ENCODE measurements around the gene IGFBP3.
A peak's percentile ranks its signal among the peaks of the same experiment; 100 is the strongest.
"Not testable (repeated sequence)": the region's sequence is repeated elsewhere in the genome, so short reads cannot be mapped to it uniquely, and the experiment has no call there.

IGFBP3 gene, protein sequence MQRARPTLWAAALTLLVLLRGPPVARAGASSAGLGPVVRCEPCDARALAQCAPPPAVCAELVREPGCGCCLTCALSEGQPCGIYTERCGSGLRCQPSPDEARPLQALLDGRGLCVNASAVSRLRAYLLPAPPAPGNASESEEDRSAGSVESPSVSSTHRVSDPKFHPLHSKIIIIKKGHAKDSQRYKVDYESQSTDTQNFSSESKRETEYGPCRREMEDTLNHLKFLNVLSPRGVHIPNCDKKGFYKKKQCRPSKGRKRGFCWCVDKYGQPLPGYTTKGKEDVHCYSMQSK

DNA sequence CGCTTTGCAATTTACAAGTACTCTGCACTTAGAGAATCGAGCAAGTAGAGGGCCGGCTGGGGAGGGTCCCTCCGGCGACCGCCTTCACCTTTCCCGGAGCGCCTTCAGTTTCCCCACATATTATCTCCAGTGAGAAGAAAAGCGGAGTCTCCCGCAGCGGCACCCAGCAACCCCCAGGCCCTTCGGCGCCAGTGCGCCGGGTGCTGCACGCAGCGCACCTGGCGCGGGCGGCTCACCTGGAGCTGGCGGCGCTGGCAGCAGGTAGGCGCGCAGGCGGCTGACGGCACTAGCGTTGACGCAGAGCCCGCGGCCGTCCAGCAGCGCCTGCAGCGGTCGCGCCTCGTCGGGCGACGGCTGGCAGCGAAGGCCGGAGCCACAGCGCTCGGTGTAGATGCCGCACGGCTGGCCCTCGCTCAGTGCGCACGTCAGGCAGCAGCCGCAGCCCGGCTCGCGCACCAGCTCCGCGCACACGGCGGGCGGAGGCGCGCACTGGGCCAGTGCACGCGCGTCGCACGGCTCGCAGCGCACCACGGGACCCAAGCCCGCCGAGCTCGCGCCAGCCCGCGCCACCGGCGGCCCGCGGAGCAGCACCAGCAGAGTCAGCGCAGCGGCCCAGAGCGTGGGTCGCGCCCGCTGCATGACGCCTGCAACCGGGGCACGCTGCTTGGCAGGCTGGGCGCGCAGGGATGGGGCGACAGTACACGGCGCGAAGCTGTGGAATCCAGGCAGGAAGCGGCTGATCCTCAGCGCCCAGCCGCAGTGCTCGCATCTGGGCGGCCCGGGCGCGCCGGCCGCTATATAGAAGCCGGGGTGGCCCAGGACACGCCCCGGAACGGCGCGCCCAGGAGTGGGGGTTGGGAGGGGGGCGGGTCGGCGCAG is at the start of gene IGFBP3:
IGFBP3 (minus strand) TSS at position 771 of the 879 bp plus-strand sequence; CDS start at position 639, 132 bp downstream.
- DNase-seq: peak in 1 of 3 donors; percentile 15

DNA sequence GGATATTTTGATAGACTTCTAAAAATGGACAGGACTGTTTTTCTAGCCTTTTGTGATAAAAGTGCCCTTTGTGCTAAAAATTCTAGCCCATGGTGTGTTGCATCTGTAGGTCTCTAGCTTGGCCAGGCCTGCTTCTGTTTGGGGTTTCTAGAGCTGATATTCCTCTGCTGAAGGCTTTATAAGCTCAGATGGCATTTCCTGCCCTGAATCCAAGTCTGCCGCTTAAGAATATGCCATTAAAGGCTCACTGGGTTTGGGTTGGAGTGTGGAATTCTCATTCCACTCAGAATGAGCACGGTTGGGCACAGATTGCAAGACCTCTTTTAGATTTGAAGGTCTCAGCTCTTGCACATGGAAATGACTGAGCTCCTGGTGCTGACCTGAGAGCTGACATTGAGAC is 49.4 kb upstream of the IGFBP3 start:
- DNase-seq: no peak

DNA sequence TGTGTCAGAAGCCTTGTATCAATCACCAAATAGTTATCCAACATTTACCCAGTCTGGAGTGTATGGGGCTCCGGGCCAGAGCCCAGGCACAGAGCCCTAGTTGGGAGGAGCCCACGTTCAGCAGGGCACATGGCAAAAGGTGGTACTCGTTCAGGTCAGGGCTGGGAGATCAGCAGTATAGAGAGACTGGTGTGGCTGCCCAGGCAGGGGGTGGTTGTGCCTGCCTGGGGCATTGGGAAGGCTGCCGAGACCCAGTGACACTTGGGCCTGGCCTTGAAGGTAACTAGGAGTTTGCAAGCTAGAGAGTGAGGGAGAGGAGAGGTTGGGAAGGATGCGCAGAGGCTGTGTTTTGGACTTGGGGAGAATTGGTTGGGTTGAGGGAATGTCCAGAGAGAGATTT is 48.9 kb upstream of the IGFBP3 start:
- no peak for DNase-seq

DNA sequence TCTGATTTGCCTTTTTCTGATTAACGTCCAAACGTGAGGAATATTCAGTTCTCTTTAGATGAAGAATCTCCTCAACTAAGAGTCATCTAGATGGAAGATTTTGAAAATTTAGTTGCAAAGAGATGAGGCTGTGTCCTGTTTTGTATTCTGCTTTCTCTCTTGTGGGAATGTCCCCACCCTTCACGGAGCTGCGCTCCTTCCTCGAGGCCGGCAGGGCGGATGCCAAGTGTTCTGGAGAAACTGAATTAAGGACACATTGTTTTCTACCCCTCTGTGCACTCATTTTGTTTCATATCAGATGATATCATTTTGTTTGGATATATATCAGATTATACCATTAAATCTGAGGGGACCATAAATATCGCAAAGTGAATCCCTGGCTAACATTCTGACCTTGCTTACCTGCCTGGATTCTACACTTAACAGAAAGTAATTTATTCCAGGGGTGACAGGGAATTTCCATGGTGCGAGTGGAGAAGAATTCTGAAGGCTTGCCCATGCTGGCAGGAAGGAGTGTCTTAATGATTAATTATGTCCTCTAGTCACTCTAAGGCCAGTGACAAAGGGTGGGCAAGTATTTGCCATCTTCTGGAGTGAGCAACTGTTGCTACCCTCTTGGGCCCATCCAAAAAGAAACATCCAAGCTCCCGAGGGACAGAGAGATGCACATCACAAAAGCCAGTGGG is 47.9 kb upstream of the IGFBP3 start:
- DNase-seq: no peak

DNA sequence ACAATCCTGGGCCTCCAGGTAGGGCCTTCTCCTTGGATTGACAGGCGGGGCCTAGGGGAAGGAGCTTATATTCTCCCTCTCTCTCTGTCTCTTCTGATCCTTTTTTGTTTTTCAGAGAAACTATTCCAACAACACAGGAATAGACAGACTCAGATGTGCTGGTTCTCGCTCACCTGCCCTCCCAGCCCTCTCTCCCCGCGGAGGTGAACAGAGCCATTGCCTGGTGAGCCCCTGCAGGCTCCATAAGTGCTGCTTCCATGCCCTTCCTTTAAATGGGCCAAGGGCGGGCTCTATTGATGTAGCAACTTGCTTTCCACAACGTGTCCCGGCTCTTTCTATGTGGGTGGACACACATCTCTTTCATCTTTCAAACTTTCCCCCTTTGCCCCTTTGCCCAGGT is 47.2 kb upstream of the IGFBP3 start:
- no peak for DNase-seq

DNA sequence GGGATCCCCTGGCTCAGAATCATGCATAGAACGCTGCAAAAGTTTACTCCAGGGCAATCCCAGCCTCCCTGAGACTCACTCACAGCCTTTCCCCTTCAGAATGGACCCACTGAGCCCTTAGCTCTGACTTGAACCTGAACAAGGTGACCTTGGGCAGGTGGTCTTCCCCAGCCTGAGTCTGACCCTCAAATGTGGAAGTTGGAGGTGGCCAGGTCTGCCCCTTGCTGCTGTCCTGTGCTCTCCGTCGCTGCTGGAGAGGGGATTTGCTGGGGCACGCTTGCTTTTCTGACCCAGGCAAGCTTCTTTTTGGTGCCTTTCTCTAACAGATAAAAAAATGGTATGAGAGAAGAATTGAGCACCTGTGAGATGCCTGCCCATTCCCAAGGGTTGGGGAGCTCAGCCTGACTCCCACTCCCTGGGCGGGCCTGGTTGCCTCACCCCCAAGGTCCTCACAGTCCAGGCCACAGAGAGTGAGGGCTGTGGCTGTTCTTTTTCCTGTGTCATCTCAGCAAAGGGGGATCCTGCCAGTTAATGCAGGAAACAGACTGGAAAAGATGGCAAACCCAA is 46.6 kb upstream of the IGFBP3 start:
- no peak for DNase-seq

DNA sequence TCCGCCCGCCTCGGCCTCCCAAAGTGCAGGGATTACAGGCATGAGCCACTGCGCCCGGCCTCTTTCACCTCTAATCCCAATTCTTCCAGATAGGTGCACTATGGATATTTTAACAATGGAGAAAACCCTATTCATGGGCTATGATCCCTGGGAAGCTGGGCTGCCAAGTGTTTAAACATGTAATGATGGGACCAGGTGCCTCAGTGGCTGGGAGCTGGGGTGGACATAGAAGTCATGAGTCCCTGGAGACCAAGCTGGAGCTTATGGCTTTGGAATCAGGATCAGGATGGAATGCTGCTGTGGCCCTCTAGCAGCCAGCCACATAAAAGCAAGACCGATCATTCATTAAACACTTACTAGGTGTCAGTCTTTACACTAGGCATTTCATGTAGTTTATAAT is 41.8 kb upstream of the IGFBP3 start:
- DNase-seq: no peak

DNA sequence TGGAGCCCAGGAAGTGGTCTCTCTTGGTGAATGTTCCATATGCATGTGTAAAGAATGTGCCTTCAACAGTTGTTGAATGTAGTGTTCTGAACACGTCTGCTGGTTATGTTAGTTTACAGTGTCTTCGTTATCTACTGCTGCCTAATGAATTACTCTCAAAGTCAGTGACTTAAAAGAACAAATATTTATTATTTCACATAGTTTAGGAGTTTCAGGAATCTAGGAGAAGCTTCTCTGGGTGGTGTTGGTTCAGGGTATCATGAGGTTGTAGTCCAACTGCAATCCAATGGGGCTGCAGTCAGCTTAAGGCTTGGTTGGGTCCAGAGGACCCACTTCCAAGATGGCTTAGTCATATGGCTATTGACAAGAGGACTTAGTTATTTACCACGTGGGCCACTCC is 36.6 kb upstream of the IGFBP3 start:
- DNase-seq: no peak

DNA sequence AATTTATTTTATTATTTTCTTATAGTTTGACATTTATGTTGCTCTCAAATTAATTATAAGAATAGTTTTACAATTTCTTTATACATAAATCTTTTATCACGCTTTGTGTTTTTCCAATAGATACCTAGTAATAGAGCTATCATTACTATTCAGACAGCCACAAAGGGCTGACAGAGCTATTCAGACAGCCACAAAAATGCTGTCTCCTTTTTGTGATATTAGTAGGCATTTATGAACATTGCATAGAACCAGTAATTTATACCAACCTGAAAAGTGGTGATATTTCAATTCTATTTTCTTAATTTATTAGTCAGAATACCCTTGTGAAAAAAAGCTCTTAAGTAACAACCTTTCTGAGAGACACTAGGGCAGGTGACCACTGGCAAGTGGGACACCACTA is 34.2 kb upstream of the IGFBP3 start:
- DNase-seq: no peak

DNA sequence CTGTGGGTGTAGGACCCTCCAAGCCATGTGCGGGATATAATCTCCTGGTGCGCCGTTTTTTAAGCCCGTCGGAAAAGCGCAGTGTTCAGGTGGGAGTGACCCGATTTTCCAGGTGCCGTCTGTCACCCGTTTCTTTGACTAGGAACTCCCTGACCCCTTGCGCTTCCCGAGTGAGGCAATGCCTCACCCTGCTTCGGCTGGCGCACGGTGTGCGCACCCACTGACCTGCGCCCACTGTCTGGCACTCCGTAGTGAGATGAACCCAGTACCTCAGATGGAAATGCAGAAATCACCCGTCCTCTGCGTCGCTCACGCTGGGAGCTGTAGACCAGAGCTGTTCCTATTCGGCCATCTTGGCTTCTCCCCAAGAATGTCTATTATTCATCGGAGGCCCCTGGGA is 32.0 kb upstream of the IGFBP3 start:
- not testable (repeated sequence) for DNase-seq

DNA sequence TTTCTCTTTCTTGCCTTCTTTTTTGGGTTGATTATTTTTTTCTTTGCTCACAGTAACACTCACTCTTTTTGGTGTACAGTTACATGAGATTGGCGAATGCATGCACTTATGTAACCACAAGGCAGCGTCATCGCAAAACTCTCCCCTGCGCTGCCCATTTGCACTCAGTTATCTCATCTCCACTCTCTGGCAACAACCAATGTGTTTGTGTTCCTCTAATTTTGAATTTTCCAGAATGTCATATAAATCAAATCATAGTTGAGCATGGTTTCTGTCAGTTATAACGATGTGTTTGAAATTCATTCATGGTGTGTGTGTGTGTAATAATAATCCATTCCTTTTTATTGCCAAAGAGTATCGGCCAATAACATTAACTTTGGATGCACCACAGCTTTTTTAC is 23.0 kb upstream of the IGFBP3 start:
- no peak for DNase-seq

DNA sequence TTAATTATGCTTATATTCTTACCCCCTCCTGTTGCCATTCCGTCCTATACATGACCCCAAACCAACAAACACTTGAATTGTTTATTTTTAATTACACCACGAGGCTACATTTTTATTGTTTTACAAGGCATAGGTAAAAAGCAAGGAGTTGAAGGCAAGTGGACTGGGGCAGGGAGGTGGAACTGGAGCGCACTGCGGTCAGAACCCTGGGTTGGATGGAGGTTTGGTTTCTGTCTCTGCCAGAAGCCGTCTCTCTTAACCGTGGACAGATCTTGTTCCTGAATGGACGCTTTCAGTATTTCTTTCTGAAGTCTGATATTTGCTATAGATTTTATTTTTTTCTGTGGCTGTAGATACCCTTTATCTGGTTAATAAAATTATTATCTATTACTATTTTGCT is 19.9 kb upstream of the IGFBP3 start:
- no peak for DNase-seq

DNA sequence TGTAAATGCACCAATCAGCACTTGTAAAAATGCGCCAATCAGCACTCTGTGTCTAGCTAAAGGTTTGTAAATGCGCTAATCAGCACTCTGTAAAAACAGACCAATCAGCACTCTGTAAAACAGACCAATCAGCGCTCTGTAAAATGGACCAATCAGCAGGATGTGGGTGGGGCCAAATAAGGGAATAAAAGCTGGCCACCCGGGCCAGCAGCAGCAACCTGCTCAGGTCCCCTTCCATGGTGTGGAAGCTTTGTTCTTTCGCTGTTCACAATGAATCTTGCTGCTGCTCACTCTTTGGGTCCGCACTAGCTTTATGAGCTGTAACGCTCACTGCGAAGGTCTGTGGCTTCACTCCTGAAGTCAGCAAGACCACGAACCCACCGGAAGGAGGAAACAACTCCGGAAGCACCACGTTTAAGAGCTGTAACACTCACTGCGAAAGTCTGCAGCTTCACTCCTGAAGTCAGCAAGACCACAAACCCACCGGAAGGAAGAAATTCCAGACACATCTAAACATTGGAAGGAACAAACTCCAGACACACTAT is 19.2 kb upstream of the IGFBP3 start:
- not testable (repeated sequence) for DNase-seq

DNA sequence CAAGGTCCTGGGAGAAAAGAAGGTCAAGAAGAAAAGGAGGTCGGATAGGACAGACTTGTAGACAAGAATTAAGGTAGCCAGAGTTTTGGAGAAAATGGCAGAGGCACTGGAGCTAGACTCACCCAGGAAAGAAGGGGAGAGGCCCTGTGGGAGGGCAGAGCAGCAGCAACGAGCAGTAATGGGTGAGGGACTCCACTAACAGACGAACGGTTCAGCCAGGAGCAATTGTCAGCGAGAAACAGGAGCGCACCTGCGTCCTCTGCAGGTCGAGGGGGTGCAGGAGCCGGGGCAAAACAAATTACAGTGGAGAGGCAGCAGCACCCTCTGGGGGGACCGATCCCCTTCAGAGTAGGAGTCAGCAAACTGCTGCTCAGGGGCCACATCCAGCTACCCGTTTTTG is 18.5 kb upstream of the IGFBP3 start:
- DNase-seq: no peak

DNA sequence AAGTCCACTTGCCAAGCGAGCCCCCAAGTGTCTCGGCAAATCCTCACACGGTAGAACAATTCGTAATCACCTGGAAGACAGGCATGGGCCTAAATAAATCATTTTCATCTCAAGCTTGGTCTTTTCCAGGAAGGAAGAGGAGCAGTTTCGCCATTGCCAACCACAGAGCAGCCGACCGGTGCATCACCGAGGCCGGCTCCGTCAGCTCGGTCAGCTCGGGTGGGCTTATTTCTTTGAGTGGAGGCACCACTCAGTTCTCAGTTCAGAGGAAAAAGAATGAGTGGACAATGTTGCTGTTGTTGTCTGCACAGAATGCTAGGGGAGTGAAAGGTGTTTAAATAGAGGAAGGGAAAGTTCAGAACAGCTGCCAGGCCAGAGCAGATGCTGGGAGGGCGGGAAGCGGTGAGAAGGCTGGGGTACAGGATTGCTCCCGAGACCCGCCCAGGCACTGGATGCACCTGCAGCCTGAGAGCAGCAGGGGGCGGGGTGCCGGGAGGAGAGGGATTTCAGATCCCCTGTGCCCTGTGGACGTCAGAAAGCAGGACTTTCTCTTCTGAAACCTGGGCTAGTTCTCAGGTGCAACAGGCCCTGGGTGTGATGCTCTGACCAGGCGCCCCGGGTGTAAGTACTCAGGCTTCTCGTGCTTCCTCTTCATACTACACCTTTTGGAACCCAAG is 17.7 kb upstream of the IGFBP3 start:
- no peak for DNase-seq

DNA sequence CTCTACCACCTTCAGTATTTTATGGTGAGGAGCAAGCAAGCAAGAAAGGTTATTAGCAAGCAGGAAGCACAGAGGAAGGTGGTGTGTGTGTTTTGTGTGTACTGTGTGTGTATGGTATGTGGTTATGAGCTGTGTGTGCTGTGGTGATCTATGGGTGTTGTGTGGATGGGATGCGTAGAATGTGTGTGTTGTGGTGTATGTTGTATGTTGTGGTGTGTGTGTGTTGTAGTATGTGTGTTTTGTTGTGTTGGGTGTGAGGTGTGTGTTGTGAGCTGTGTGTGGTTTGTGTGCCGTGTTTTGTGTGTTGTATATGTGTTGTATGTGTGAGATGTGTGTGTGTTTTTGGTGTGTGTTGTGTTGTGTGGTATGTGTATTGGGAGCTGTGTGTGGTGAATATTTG is 16.8 kb upstream of the IGFBP3 start:
- no peak for DNase-seq

DNA sequence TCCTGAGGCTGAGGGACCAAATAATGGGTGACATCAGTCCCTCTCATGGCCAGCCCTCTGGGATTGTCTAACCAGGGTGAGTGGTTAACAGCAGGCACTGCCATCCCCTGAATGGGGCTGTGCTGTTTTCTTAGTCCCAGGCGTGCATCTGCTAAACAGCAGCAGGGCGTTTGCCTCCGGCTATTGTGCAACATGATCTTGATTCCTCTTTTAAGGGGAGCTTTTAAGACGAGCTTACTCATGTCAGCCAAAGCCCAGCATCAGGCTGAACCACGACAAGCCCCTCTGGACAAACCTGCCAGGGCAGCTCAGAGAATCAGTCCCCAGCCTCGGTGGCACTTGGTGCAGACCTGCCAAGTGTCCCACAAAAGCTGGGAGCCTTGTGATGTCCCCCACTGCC is 16.2 kb upstream of the IGFBP3 start:
- DNase-seq: peak in 1 of 3 donors; percentile 20

DNA sequence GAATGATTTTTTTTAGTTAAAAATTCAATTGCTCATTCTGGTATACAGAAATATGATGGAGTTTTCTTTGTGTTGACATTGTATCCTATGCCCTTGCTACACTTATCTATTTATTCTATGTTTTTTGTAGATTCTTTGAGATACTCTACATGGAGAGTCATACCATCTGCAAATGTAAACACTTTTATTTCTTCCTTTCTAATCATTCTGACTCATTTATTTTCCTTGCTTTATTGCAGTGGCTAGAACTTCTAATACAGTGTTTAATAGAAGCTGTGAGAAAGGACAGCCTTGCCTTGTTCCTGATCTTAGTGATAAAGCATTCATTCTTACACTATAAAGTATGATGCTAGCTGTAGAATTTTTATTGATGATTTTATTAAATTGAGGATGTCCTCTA is 9.9 kb upstream of the IGFBP3 start:
- no peak for DNase-seq

DNA sequence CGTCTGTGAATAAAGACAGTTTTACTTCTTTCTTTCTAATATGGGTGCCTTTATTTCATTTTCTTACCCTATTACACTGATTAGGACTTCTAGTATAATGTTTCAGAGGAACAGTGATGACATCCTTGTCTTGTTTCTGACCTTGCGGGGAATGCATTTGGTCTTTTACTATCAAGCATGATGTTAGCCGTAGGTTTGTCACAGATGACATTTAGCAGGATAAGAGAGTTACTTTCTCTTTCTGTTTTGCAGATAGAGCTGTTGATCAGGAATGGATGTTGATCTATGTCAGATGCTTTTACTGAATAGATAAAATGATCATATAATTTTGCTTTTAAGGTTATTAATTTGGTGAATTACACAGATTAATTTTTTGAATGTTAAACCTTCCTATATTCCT is 6.6 kb upstream of the IGFBP3 start:
- no peak for DNase-seq

DNA sequence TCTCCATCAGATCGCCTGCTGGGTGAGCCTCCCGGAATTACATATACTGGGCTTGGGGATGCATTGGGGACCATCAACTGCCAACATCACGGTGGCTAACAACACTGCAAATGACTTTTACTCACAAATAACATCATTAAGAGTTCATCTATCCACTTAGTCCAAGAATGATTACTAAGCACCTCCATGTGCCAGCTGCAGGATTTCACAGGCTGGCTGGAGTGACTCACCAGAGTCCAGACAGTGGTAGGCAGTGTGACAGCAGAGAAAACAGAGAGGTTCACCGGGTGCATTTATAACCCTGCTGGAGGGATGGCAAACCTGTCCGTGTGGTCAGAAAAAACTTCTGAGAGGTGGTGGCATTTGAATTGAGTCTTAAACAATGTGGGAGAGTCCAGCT is 3.2 kb upstream of the IGFBP3 start:
- DNase-seq: no peak

DNA sequence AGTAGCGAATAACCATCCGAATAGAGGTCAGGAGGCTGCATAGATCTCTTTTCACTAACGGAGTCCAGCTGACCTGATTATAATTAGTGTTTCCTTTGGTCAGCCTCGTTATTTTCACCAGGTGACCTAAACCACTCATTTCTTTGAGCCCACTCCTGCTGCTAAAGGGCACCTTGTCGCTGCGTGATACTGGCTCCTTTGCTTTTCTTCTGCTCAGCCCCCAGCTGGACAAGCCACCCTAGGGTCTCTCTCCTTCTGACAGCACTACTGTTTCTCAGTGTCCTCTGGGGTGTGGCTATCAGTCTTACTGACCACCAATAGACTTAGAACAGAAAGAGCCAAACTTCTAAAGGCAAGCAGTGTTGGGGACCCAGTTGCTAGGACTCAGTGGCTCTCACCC is 2.7 kb upstream of the IGFBP3 start:
- DNase-seq: no peak

DNA sequence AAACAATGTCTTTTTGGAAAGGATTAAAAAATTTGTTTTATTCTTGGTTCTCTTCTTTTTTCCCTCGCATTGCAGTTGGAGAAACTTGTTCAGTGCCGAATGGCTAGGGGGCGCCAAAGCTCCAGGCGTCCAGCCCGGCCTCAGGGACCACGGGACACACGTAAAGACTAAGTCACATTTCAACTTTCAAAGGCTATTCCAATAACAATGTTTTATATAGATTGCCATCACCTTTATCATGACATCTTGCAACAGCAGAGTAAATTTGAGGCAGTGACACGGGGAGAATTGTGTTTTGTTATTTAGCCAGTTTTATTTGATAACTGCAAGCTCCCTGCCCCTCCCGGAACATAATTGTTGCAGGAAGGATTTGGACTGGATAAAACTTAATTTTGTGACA is 2.2 kb upstream of the IGFBP3 start:
- peak; percentile 65 to 78 (median 66) for DNase-seq

DNA sequence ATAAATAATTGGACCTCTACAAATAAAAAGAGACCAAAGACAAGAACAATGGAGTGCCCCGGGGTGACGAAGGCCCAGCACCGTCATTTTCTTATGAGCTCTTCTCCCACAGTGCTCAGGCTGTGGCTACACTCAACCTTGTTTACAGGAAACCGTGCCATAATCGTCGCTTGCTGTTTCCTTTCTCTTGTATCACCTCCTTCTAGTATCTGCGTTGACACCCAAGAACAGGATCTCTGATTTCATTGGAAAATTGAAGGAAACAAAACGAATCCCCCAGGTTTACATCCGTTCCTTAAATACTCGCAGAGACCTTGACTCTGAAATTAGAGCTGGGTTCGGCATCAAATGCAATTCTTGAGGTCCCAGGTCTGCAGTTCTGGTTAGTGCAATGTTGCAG is 1.7 kb upstream of the IGFBP3 start:
- DNase-seq: no peak

Data from suppressor macrophage treated with lipopolysaccharide for 1 hour (primary cell).